Measurements from ENCODE around the gene DOK1. TPM values are rescaled to one million over a fixed set of nuclear protein-coding genes. Genes with fewer than 3 reads are reported as not detected.

The DOK1 gene
- total and polyA plus RNA-seq, 7 donors: 16.1 to 24.9 (median 18.2) TPM

- Histone ChIP-seq H3K27me3 (no peaks in the 10 kb centered on the region), H3K4me1 (no peaks in the 10 kb centered on the region), H3K4me3 (no peak overlapping the region), H3K36me3 (peaks cover 0 to 15% (median 10%) of the 10 kb centered on the region in 4 donors), H3K27ac (no peak overlapping the region), H3K9me3 (no peaks in the 10 kb centered on the region)
- 77 to 81% methylated on average over 4 of the region's 4 CpGs for WGBS, 2 donors
- intact Hi-C loops (cut with DNase I): no loop called here
- no peak for DNase-seq
- TF ChIP-seq, protein P1, sequence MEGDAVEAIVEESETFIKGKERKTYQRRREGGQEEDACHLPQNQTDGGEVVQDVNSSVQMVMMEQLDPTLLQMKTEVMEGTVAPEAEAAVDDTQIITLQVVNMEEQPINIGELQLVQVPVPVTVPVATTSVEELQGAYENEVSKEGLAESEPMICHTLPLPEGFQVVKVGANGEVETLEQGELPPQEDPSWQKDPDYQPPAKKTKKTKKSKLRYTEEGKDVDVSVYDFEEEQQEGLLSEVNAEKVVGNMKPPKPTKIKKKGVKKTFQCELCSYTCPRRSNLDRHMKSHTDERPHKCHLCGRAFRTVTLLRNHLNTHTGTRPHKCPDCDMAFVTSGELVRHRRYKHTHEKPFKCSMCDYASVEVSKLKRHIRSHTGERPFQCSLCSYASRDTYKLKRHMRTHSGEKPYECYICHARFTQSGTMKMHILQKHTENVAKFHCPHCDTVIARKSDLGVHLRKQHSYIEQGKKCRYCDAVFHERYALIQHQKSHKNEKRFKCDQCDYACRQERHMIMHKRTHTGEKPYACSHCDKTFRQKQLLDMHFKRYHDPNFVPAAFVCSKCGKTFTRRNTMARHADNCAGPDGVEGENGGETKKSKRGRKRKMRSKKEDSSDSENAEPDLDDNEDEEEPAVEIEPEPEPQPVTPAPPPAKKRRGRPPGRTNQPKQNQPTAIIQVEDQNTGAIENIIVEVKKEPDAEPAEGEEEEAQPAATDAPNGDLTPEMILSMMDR (IDR thresholded peaks at IDR 0.05): no peak
- TF ChIP-seq POLR2A (IDR thresholded peaks at IDR 0.05) (no peak), EP300 (IDR thresholded peaks at IDR 0.05) (no peak), POLR2AphosphoS5 (IDR thresholded peaks at IDR 0.05) (no peak)
Measured at GRCh38 chr2:74537140-74537539, 17.4 kb upstream of the DOK1 start.

DNA sequence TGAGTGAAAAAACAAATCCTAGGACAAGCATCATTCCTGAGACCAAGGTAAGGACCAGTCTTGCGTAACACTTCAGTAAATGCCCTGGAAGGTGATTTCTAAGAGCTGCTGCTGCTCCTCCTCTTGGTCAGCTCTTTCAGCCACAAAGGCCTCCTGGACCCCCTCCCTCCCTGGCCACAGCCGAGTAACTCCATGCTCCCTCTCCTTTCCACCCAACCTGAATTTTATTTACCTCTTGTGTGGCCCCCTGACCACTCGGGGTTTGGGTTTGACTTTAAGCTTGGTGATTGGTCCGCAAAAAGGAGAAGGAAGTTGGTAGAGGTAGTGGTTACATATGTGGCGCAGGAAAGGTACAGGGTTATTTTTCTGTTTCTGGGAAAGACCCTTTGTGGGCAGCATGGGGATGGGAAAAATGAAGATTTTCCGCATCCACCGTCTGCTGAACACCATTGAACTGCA lies 15.6 kb upstream of the DOK1 start:
- DNase-seq: no peak
- H3K36me3 ChIP-seq: no peaks in the 10 kb centered on the region
- no peak overlapping the region for H3K4me3 ChIP-seq
- H3K27me3 ChIP-seq: no peaks in the 10 kb centered on the region
- TF ChIP-seq EP300 (IDR thresholded peaks at IDR 0.05) (no peak), POLR2AphosphoS5 (IDR thresholded peaks at IDR 0.05) (no peak), POLR2A (IDR thresholded peaks at IDR 0.05) (no peak)
- TF ChIP-seq, protein P1 (IDR thresholded peaks at IDR 0.05): no peak
- H3K27ac ChIP-seq: no peak overlapping the region
- 53 to 85% methylated on average over 7 of the region's 7 CpGs for WGBS, 2 donors
- intact Hi-C loops (cut with DNase I): no loop called here
- H3K9me3 ChIP-seq: no peaks in the 10 kb centered on the region
- no peaks in the 10 kb centered on the region for H3K4me1 ChIP-seq

DNA sequence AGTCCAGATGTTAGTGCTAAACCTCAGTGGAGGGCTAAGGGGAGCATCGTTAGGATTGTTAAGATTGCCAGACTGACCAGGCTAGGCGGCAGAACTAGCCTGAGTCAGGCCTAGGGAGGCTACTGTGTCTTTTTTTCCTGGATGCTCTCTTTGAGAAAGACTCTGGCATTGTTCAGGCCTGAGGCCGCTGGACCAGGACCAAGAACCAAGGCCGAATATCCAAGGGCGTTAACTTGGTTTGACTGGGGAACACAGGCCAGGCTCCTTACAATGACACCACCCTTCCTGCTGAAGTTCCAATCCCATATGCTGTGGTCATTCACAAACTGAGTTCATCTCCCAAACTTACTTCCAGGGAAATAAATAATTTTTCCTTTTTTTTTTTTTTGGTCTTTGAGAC lies 14.2 kb upstream of the DOK1 start:
- 84% methylated on average over 5 of the region's 5 CpGs for WGBS, 2 donors
- Histone ChIP-seq H3K27me3 (no peaks in the 10 kb centered on the region), H3K36me3 (no peaks in the 10 kb centered on the region), H3K4me1 (no peaks in the 10 kb centered on the region), H3K9me3 (no peaks in the 10 kb centered on the region), H3K4me3 (no peak overlapping the region), H3K27ac (peak overlapping the region in 1 of 4 donors; percentile 63)
- intact Hi-C loops (cut with DNase I): no loop called here
- no peak for DNase-seq
- TF ChIP-seq, protein P1 (IDR thresholded peaks at IDR 0.05): no peak
- TF ChIP-seq POLR2AphosphoS5 (IDR thresholded peaks at IDR 0.05) (no peak), EP300 (IDR thresholded peaks at IDR 0.05) (no peak), POLR2A (IDR thresholded peaks at IDR 0.05) (no peak)

GRCh38 chr2:74542978-74543377 lies 11.5 kb upstream of the DOK1 start:
- TF ChIP-seq, protein P1 (IDR thresholded peaks at IDR 0.05): no peak
- TF ChIP-seq EP300 (IDR thresholded peaks at IDR 0.05): no peak
- TF ChIP-seq POLR2AphosphoS5 (IDR thresholded peaks at IDR 0.05): no peak
- no peak for TF ChIP-seq POLR2A (IDR thresholded peaks at IDR 0.05)
- Histone ChIP-seq H3K27ac (no peak overlapping the region), H3K27me3 (no peaks in the 10 kb centered on the region), H3K36me3 (no peaks in the 10 kb centered on the region), H3K9me3 (no peaks in the 10 kb centered on the region), H3K4me1 (no peaks in the 10 kb centered on the region), H3K4me3 (no peak overlapping the region)
- intact Hi-C loops (cut with DNase I): no loop called here
- no peak for DNase-seq
- WGBS, 2 donors: 88 to 94% methylated on average over 1 of the region's 1 CpG

DNA sequence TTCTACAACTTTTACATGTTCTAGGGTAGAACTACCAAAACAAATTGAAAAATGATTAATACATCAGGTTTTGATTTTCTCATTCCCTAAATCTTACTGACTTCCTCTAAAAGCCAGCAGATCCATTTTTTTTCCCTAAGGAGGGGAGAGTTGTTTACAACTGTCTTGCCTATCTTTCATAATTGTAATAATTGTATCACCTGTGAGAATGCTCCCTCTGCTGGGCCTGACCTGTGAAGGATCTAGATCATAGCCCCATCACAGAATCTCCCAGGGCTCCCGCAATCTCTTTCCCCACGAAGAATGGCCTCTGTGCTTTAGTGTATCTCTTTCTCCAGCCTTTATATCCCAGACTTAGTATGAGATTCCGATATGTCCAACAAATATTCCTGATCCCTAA lies 9.9 kb upstream of the DOK1 start:
- H3K36me3 ChIP-seq: no peaks in the 10 kb centered on the region
- peaks cover 0 to 14% (median 8%) of the 10 kb centered on the region in 4 donors for H3K4me1 ChIP-seq
- no peak overlapping the region for H3K4me3 ChIP-seq
- H3K9me3 ChIP-seq: no peaks in the 10 kb centered on the region
- intact Hi-C loops (cut with DNase I): no loop called here
- no peaks in the 10 kb centered on the region for H3K27me3 ChIP-seq
- 58 to 82% methylated on average over 3 of the region's 3 CpGs for WGBS, 2 donors
- no peak overlapping the region for H3K27ac ChIP-seq
- TF ChIP-seq POLR2AphosphoS5 (IDR thresholded peaks at IDR 0.05) (no peak), POLR2A (IDR thresholded peaks at IDR 0.05) (no peak), EP300 (IDR thresholded peaks at IDR 0.05) (no peak)
- TF ChIP-seq, protein P1 (IDR thresholded peaks at IDR 0.05): no peak
- no peak for DNase-seq
